Activated CD8-positive, alpha-beta memory T cell treated with anti-CD3 and anti-CD28 coated beads, Interleukin-2, amount 10 ng/mL, durations not matched to agents 7 days and 5 days (primary cell): ENCODE results near the gene TSHZ2. TPM values are rescaled to one million over a fixed set of nuclear protein-coding genes. Genes with fewer than 3 reads are reported as not detected.

Experiments
- ATAC-seq: fragments of 150-1000 bp; cut with Tn5 transposase; one replicate; pipeline ENCODE4 v1.10.0; 2021; ENCODE audit warnings: moderate library complexity
- CTCF ChIA-PET: fragments of 350-600 bp; sonication (Branson Sonifier 250); formaldehyde crosslinking; loops from one replicate; lab custom pipeline; 2021; ENCODE audit warnings: antibody characterized with exemption; lab: Charles Lee
- DNase-seq: peaks from one replicate; pipeline ENCODE4 v3.0.0-alpha.2; 2020
- H3K27ac Mint-ChIP-seq: one replicate; pipeline ENCODE4 v1.8.0; 2021; ENCODE audit warnings: mild to moderate bottlenecking, mixed read lengths
- H3K27me3 Mint-ChIP-seq: one replicate; pipeline ENCODE4 v1.8.0; 2021; ENCODE audit warnings: mixed read lengths
- H3K36me3 Mint-ChIP-seq: one replicate; pipeline ENCODE4 v1.8.0; 2021; ENCODE audit warnings: mild to moderate bottlenecking, mixed read lengths
- H3K4me1 Mint-ChIP-seq: one replicate; pipeline ENCODE4 v1.8.0; 2021; ENCODE audit warnings: mixed read lengths
- H3K4me3 Mint-ChIP-seq: one replicate; pipeline ENCODE4 v1.8.0; 2021; ENCODE audit warnings: mild to moderate bottlenecking, moderate library complexity, mixed read lengths
- H3K9me3 Mint-ChIP-seq: one replicate; pipeline ENCODE4 v1.8.0; 2022; ENCODE audit warnings: low read depth, mixed read lengths
- total RNA-seq, 2 experiments: library from RNA; stranded (reverse); gene quantifications; one replicate each; pipeline ENCODE4 v1.2.3, GENCODE V29; 2021

TSHZ2 gene
- total RNA-seq, 2 experiments from 2014 or later: 0.18 to 1.9 TPM

DNA sequence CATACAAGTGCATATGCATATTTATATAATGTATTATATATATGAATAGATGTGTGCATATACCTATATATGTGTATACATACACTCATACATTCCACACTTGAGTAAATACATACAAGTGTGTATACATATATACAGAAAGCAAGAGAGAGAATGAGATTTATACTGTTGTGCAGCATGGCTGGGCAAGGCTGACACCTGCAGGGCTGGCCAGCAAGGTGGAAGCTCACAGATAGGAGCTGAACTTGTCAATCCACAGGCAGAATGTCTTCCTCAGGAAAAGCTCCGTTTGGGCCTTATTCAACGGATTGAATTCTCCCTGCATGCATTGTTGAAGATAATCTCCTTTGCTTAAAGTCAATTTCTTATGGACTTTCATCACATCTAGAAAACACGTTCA is 364.7 kb downstream of the TSHZ2 start:
- Mint-ChIP-seq H3K9me3 (no peaks in the 10 kb centered on the region), H3K4me3 (no peak overlapping the region), H3K36me3 (no peaks in the 10 kb centered on the region), H3K4me1 (no peaks in the 10 kb centered on the region), H3K27ac (no peak overlapping the region), H3K27me3 (peaks cover 2% of the 10 kb centered on the region)
- no peak for DNase-seq
- CTCF ChIA-PET: no interaction called here
- ATAC-seq: no peak

DNA sequence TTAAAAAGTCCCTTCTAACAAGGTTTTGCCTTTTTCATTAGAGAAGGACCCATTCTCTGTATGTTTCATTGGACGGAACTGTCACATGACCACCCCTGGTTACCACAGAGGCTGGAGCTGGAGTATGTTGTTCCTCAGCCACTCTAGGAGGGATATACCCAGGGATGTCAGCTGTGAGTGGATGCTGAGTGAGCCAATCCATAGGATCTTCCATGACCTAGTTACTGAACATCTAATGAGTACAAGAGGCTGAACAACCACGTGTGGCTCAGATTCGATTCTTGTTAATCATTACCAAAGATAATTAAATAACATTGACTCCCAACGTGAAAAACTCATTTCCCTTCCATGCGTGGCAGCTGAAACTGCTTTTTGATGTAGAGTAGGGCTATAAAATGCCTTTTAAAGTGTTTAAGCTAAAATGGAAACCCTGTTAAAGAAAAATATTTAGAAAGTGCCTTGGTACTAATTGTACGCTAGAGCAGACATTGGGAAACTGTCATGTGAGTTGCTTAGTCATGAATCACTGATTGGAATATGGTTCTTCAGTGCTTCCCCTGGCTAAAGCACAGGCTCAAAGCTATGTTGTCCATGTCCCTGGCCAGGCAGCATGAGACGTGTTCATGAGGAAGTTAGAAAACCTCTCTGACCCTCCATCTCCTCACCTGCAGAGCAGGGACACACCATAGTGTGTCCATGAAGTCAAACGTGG is 365.4 kb downstream of the TSHZ2 start:
- CTCF ChIA-PET: no interaction called here
- Mint-ChIP-seq H3K4me3 (no peak overlapping the region), H3K27ac (no peak overlapping the region), H3K36me3 (no peaks in the 10 kb centered on the region), H3K27me3 (no peaks in the 10 kb centered on the region), H3K9me3 (no peaks in the 10 kb centered on the region), H3K4me1 (no peaks in the 10 kb centered on the region)
- ATAC-seq (no peak), DNase-seq (no peak)

DNA sequence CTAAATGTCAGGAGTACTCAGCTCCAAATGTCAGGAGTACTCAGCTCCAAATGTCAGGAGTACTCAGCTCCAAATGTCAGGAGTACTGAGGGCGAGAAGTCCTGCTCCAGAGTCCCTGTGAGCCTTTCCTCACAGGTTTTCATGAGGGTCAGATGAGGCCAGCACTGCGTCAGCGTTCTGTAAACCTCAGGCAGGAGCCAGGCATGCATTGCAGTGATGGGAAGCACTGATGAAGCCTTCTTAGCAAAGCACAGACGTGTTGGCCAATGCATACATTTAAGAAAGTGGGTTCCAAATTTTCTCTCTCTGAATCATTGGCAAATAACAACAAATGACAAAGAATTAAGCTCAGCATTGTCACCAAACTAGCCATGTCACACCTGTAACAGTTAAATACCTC is 366.6 kb downstream of the TSHZ2 start:
- ATAC-seq (no peak), DNase-seq (no peak)
- no peak overlapping the region for H3K4me3 Mint-ChIP-seq
- no peaks in the 10 kb centered on the region for H3K9me3 Mint-ChIP-seq
- H3K4me1 Mint-ChIP-seq: no peaks in the 10 kb centered on the region
- no peaks in the 10 kb centered on the region for H3K27me3 Mint-ChIP-seq
- CTCF ChIA-PET: interaction anchor here (1.3 kb wide), 1 partner anchor 16 kb away, joined by 3 read pairs; no protein-coding TSS in a partner anchor
- no peak overlapping the region for H3K27ac Mint-ChIP-seq
- H3K36me3 Mint-ChIP-seq: no peaks in the 10 kb centered on the region

DNA sequence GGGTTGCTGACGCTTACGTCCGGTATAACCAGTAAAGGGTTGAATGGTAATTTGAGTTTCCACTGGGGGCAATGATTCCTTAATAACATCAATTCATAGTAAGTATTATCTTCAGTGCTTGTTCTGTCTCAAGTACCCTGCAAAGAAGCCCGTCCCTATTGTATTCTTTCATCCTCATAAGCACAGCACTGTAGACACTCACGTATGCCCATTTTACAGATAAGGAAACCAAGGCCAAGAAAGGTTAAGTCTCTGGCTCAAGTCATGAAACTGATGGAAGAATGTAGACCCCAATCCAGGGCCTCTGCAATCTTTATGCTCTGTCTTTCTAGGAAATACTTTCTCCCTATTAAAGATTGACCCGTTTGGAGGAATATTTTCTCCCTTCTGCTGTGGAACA is 370.3 kb downstream of the TSHZ2 start:
- Mint-ChIP-seq H3K27ac (no peak overlapping the region), H3K4me3 (no peak overlapping the region), H3K9me3 (no peaks in the 10 kb centered on the region), H3K36me3 (no peaks in the 10 kb centered on the region), H3K27me3 (no peaks in the 10 kb centered on the region), H3K4me1 (peaks cover 2% of the 10 kb centered on the region)
- CTCF ChIA-PET: no interaction called here
- DNase-seq (no peak), ATAC-seq (no peak)

DNA sequence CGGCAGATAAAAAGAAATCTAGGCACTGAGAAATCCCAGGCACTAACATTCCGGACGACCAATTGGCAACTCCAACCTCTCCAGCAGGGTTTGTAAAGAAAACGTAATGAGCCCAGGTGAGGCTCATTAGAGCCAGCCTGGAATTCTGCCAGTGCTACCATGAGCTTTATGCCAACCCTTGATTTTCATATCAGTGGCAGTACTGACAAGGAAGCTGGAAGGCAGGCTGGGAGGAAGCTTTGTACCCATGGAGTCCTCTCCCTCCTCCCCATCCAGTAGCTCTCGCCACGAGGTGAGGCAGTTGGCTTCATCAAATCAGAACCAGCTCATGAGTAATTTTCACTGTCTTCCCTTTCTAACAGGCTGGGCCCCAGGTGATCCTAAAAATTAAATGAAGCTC is 371.3 kb downstream of the TSHZ2 start:
- CTCF ChIA-PET: no interaction called here

DNA sequence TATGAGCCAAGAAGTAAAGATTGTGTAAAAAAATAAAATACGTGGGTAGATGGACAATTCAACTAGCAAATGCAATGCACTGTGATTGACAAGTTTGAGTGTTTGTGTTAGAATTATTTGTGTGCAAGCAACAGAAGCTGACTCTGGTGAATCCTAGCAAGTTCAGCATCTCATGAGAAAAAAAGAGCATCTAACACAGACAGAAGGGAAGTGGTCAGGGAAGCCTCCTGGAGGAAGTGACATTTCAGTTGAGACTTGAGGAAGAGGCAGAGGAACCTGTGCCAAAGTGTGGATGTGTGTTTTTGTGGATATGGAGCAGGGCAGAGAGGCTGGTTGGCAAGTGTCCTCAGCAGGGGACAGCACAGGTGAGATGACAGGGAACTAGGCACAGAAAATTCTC is 372.7 kb downstream of the TSHZ2 start:
- H3K27me3 Mint-ChIP-seq: peaks cover 6% of the 10 kb centered on the region
- no peak overlapping the region for H3K27ac Mint-ChIP-seq
- H3K36me3 Mint-ChIP-seq: no peaks in the 10 kb centered on the region
- H3K4me3 Mint-ChIP-seq: no peak overlapping the region
- no peak for DNase-seq
- CTCF ChIA-PET: no interaction called here
- no peaks in the 10 kb centered on the region for H3K9me3 Mint-ChIP-seq
- H3K4me1 Mint-ChIP-seq: peaks cover 2% of the 10 kb centered on the region
- ATAC-seq: no peak

More for the DNA sequence above, 371.3 kb downstream of the TSHZ2 start:
- H3K27ac Mint-ChIP-seq: no peak overlapping the region
- peaks cover 2% of the 10 kb centered on the region for H3K4me1 Mint-ChIP-seq
- no peak overlapping the region for H3K4me3 Mint-ChIP-seq
- H3K36me3 Mint-ChIP-seq: no peaks in the 10 kb centered on the region
- peaks cover under 1% of the 10 kb centered on the region for H3K27me3 Mint-ChIP-seq
- ATAC-seq (no peak), DNase-seq (no peak)
- no peaks in the 10 kb centered on the region for H3K9me3 Mint-ChIP-seq

DNA sequence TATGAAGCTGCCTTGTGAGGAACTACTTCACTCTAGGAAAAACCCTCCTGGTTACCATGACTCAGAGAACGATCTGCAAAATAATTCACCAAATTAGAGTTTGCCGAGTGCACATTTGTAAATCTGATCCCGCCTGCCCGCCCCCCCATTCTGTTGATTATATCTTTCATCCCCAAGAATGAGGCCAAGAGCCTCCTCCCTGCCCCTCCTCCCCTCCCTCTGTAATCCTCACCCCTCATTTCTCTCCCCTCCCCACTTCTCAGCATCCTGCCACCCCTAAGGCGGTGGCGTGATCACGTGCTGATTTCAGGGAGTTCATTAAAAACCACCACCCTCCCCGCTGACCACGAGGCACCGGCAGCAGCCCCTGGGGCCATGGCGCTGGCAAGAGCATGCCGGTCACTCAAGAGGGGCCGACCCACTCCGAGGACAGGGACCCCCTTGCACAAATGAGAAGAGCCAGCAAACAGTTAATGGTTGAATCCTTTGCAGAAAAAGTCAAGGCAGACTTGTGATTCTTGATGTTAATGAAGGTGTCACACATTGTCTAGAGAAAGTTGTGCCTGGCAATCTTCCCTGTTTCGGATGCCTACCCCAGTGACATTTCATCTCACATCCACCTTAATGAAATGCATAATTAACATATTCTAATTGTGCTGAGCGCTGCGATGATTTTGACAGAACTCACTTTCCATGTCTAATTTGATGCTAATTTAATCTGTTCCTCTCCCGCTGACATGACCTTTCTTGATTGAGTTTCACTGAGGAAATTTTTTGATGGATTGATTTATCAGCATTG is 373.6 kb downstream of the TSHZ2 start:
- no peaks in the 10 kb centered on the region for H3K9me3 Mint-ChIP-seq
- H3K27ac Mint-ChIP-seq: no peak overlapping the region
- DNase-seq (no peak), ATAC-seq (no peak)
- no peak overlapping the region for H3K4me3 Mint-ChIP-seq
- H3K27me3 Mint-ChIP-seq: peaks cover 7% of the 10 kb centered on the region
- H3K4me1 Mint-ChIP-seq: peaks cover 2% of the 10 kb centered on the region
- H3K36me3 Mint-ChIP-seq: no peaks in the 10 kb centered on the region
- CTCF ChIA-PET: interaction anchor here (0.5 kb wide), 1 partner anchor 209 kb away, joined by 3 read pairs; no protein-coding TSS in a partner anchor

DNA sequence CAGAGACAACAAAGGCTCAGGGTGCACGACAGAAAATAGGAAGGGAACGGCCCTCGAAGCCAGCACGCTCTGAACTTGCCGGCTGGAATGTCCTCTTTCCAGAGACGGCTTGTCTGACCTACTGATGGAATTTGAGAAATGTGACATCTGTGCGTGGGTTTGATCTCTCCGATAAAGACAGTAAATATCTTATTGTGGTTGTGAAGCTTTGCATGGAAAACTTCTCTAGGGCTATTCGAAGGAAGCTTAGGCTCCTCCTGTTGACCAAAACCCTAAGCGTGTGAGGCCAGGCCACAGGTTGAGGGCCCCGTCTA is 374.1 kb downstream of the TSHZ2 start:
- peaks cover 12% of the 10 kb centered on the region for H3K27me3 Mint-ChIP-seq
- DNase-seq (no peak), ATAC-seq (no peak)
- no peak overlapping the region for H3K27ac Mint-ChIP-seq
- peaks cover 2% of the 10 kb centered on the region for H3K4me1 Mint-ChIP-seq
- CTCF ChIA-PET: no interaction called here
- H3K36me3 Mint-ChIP-seq: no peaks in the 10 kb centered on the region
- H3K4me3 Mint-ChIP-seq: no peak overlapping the region
- no peaks in the 10 kb centered on the region for H3K9me3 Mint-ChIP-seq

DNA sequence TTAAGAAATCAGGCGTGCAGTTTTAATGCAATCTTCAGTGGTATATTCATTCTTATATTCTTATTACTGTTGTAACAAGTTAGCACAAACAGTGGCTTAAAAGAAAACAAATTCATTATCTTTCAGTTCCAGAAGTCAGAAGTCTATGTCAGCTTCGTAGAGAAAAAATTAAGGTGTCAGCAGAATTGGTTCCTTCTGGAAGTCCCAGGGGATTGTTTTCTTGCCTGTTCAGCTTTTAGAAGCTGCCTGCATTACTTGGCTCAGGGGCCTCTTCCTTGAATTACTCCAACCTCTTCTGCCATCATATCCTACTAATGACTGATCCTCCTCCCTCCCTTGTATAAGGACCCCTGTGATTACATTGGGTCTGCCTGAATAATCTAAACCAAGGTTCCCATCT is 377.6 kb downstream of the TSHZ2 start:
- ATAC-seq: no peak
- no peaks in the 10 kb centered on the region for H3K36me3 Mint-ChIP-seq
- H3K27ac Mint-ChIP-seq: no peak overlapping the region
- H3K4me1 Mint-ChIP-seq: peaks cover 3% of the 10 kb centered on the region
- DNase-seq: no peak
- no peaks in the 10 kb centered on the region for H3K9me3 Mint-ChIP-seq
- H3K4me3 Mint-ChIP-seq: no peak overlapping the region
- H3K27me3 Mint-ChIP-seq: peaks cover 12% of the 10 kb centered on the region
- CTCF ChIA-PET: no interaction called here

DNA sequence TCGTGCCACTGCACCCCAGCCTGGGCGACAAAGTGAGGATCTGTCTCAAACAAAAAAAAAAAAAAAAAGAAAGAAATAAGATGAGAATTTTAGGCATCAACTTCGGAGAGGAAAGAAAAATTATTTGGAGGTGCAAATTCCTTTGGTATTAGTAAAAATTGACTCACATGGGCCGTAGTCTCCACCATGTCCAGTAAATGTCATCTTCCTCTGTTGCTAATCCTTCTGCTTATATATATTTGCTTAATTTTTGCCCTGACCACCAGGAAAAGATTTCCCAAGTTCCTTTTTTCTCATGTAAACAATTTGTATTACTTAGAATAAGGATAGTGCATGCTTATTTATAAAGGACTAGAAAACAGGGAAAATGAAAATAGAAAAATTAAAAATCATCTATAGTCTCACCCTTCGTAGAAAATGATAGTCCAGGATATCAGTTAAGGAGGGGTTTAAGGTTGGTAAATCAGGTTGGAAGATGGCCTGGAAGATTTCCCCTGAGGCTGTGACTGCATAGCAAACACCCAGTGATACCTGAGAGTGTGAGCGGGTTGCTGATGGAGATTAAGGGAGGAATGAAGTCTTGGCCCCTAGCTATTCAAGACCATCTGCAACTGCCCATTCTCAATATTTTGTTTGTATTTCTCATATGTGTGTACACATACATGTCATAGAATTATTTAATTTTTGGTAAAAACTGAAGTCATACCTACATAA is 380.7 kb downstream of the TSHZ2 start:
- H3K27ac Mint-ChIP-seq: no peak overlapping the region
- DNase-seq (no peak), ATAC-seq (no peak)
- H3K9me3 Mint-ChIP-seq: peaks cover 3% of the 10 kb centered on the region
- H3K4me3 Mint-ChIP-seq: no peak overlapping the region
- peaks cover 12% of the 10 kb centered on the region for H3K27me3 Mint-ChIP-seq
- CTCF ChIA-PET: no interaction called here
- peaks cover 2% of the 10 kb centered on the region for H3K4me1 Mint-ChIP-seq
- no peaks in the 10 kb centered on the region for H3K36me3 Mint-ChIP-seq

DNA sequence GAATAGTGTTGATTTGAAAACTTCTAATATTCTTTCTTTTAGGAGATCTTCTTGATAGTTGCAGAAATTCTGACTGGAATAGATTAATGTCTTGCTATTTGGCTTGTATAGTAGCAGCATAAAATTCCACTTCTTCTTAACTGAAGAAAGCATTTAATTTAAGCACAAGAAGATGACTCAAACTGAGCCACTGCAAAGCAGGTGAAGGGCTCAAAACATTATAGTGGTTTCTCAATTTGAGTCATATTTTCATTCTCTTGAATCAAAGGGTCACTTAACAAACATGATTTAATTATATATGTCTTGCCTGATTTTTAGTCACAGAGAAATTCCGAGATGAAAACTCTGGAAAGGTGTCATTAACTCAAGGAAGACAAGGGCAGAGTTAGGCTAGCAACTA is 382.2 kb downstream of the TSHZ2 start:
- ATAC-seq (no peak), DNase-seq (no peak)
- CTCF ChIA-PET: no interaction called here
- no peak overlapping the region for H3K4me3 Mint-ChIP-seq
- peaks cover 3% of the 10 kb centered on the region for H3K9me3 Mint-ChIP-seq
- peaks cover 6% of the 10 kb centered on the region for H3K27me3 Mint-ChIP-seq
- no peaks in the 10 kb centered on the region for H3K36me3 Mint-ChIP-seq
- H3K4me1 Mint-ChIP-seq: peaks cover 2% of the 10 kb centered on the region
- no peak overlapping the region for H3K27ac Mint-ChIP-seq

DNA sequence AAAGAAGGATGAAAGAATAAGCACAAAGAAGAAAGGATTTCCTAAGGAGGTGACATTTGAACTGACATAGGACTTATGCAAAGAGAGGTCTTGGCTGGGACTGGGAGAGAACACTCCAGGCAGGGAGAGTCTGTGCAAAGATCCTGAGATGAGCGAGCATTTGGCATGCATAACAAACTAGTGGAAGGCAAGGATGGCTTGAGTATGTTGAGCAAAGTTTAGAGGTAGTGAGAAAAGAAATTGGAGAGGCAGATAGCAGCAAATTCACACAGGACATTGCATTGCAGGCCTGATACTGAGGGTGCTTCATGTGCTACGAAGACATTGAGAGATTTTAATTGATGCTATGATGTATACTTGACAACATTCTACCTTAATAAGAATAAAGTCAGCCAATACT is 383.6 kb downstream of the TSHZ2 start:
- Mint-ChIP-seq H3K9me3 (peaks cover 3% of the 10 kb centered on the region), H3K4me1 (peaks cover 2% of the 10 kb centered on the region), H3K27me3 (peaks cover 4% of the 10 kb centered on the region), H3K4me3 (no peak overlapping the region), H3K27ac (no peak overlapping the region), H3K36me3 (no peaks in the 10 kb centered on the region)
- CTCF ChIA-PET: no interaction called here
- ATAC-seq (no peak), DNase-seq (no peak)

DNA sequence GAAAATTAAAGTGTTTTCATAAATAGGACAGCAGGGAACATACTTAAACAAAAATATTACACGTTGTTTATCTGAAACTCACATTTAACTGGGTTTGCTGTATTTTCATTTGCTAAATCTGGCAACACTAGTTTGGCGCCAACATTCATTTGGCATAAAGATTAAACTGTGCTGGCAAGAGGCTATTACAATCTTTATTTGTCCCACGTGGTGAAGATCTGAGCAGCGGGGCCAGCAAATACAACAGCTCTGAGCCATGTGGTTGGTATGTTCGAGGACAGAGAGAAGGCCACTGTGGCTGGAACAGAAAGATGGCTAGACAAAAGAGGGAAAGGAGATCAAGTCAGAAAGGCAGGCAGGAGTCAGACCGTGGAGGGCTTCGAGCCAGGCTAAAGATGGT is 387.3 kb downstream of the TSHZ2 start:
- Mint-ChIP-seq H3K4me1 (peaks cover 2% of the 10 kb centered on the region), H3K27ac (no peak overlapping the region), H3K36me3 (no peaks in the 10 kb centered on the region), H3K4me3 (no peak overlapping the region), H3K27me3 (no peaks in the 10 kb centered on the region), H3K9me3 (peaks cover 3% of the 10 kb centered on the region)
- ATAC-seq (no peak), DNase-seq (no peak)
- CTCF ChIA-PET: no interaction called here

DNA sequence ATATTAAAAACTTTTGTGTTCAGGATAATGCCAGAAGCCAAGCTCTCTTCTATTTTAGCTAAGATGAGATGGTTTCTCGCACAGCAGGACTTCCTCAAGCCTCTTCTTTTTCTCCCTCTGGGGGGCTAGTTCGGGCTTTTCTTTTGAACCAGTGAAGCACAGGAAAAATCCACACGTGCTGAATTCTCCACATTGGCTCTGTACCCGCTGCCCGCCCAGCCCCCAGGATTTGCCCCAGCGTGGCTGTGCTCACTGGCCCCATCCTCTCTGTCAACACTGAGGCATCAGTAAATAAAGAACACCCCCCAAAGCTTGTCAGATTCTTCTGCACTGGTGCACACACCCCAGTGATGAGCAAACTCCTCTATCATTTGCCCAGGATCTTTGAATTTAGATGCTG is 388.7 kb downstream of the TSHZ2 start:
- ATAC-seq (no peak), DNase-seq (no peak)
- no peak overlapping the region for H3K27ac Mint-ChIP-seq
- no peaks in the 10 kb centered on the region for H3K9me3 Mint-ChIP-seq
- no peaks in the 10 kb centered on the region for H3K4me1 Mint-ChIP-seq
- peaks cover 5% of the 10 kb centered on the region for H3K27me3 Mint-ChIP-seq
- H3K4me3 Mint-ChIP-seq: no peak overlapping the region
- CTCF ChIA-PET: no interaction called here
- H3K36me3 Mint-ChIP-seq: no peaks in the 10 kb centered on the region
